Prostate gland (tissue), 2 donors: ENCODE data around the gene GRK4. TPM values are rescaled to one million over a fixed set of nuclear protein-coding genes. Genes with fewer than 3 reads are reported as not detected.
"Not testable (repeated sequence)": the region's sequence is repeated elsewhere in the genome, so short reads cannot be mapped to it uniquely, and the experiment has no call there.

ENCODE experiments used
- DNase-seq: peaks from one replicate; pipeline ENCODE4 v3.0.0-alpha.2; 2019; ENCODE audit warnings: low spot score
- H3K27ac ChIP-seq, 2 donors: fragments of 200-600 bp; sonication (generic); 2 replicates each; pipeline ENCODE4 v1.5.1; 2017 to 2019
- H3K27me3 ChIP-seq: fragments of 200-600 bp; sonication (generic); replicated peaks from 2 replicates; pipeline ENCODE4 v1.5.1; 2019; ENCODE audit not compliant: insufficient read depth
- H3K36me3 ChIP-seq, 2 donors: fragments of 200-600 bp; sonication (generic); 1 replicate in 1 of 2; 2 replicates in 1 of 2; pipeline versions ENCODE4 v1.5.1 to v1.8.1; 2017 to 2019
- H3K4me1 ChIP-seq: fragments of 200-600 bp; sonication (generic); replicated peaks from 2 replicates; pipeline ENCODE4 v1.5.1; 2019
- H3K4me3 ChIP-seq, 2 donors: fragments of 200-600 bp; sonication (generic); 2 replicates each; pipeline ENCODE4 v1.5.1; 2017 to 2019
- H3K9me3 ChIP-seq: fragments of 200-600 bp; sonication (generic); 2 replicates; pipeline ENCODE4 v1.5.1; 2017
- POLR2A ChIP-seq: fragments of 450-650 bp; IDR thresholded peaks from one replicate; pipeline ENCODE4 v1.6.1; 2016; ENCODE audit warnings: antibody characterized with exemption, mild to moderate bottlenecking
- POLR2AphosphoS5 ChIP-seq: sonication (generic); formaldehyde crosslinking; IDR thresholded peaks from one replicate; pipeline ENCODE4 v1.6.1; 2017; ENCODE audit warnings: antibody characterized with exemption
- whole genome bisulfite sequencing: methylation state at CpG from one replicate; pipeline ENCODE4 v1.1.5; 2018; 5-methylcytosine and 5-hydroxymethylcytosine counted together
- intact Hi-C: fragments of 100-400 bp; cut with DNase I; formaldehyde crosslinking; loops from one replicate; pipeline ENCODE4 v1.14.2; 2022
- total RNA-seq, 2 donors: library from RNA; depleted of rRNA; stranded (reverse); fragments of >200 nt; gene quantifications; one replicate each; pipeline ENCODE4 v1.1.0, GENCODE V29; 2016
- TF ChIP-seq, protein P1 (sequence below), 4 experiments: fragments of 200-600 bp in 2 of 4; fragments of 450-650 bp in 2 of 4; sonication (generic) in 2 of 4; IDR thresholded peaks; 1 replicate in 3 of 4; 2 replicates in 1 of 4; pipeline ENCODE4 v1.5.1; 2016 to 2019; ENCODE audit warnings: antibody characterized with exemption in 4 of 4, mild to moderate bottlenecking in 2 of 4, moderate library complexity in 2 of 4

The GRK4 gene
- total RNA-seq, 2 donors from 2014 or later = 3.4 to 18.9 TPM

DNA sequence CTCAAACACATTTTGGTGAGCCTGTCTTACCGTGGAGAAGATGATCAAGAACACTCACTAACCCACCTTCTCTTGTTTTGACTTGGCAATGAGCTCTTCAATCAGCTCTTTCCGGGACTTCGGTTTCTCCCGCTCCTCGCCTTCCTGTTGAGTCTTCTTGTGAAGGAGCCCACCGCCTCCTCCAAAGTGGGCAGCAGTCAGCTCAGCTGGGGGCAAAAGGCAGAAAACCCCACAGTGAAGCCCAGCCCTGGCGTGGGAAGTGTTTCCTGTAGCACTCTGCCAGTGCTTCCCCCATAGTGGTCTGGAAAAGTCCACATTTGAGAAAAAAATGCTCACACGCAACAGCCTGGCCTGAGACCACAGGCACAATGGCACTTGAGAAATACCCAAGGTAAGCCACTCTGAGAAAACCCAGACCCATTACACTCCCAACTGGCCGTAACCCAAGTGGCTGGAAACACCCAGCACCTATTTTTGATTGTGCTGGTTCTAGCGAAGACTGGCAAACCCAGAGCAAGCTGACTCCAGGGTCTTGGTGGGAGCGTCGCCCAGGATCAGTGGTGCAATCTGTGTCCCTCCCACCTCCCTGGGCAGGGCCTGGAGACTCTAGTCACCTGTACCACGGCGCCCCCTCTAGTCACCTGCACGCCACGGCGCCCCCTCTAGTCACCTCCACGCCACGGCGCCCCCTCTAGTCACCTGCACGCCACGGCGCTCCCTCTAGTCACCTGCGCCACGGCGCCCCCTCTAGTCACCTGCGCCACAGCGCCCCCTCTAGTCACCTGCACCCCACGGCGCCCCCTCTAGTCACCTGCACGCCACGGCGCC, 8.8 kb upstream of the GRK4 start:
- Histone ChIP-seq H3K9me3 (no peaks in the 10 kb centered on the region), H3K4me1 (no peaks in the 10 kb centered on the region), H3K27ac (no peak overlapping the region), H3K36me3 (peaks cover 10 to 15% of the 10 kb centered on the region in 2 donors), H3K4me3 (no peak overlapping the region), H3K27me3 (no peaks in the 10 kb centered on the region)
- TF ChIP-seq POLR2A = no peak
- TF ChIP-seq, protein P1, sequence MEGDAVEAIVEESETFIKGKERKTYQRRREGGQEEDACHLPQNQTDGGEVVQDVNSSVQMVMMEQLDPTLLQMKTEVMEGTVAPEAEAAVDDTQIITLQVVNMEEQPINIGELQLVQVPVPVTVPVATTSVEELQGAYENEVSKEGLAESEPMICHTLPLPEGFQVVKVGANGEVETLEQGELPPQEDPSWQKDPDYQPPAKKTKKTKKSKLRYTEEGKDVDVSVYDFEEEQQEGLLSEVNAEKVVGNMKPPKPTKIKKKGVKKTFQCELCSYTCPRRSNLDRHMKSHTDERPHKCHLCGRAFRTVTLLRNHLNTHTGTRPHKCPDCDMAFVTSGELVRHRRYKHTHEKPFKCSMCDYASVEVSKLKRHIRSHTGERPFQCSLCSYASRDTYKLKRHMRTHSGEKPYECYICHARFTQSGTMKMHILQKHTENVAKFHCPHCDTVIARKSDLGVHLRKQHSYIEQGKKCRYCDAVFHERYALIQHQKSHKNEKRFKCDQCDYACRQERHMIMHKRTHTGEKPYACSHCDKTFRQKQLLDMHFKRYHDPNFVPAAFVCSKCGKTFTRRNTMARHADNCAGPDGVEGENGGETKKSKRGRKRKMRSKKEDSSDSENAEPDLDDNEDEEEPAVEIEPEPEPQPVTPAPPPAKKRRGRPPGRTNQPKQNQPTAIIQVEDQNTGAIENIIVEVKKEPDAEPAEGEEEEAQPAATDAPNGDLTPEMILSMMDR (IDR thresholded peaks at IDR 0.05) = no peak
- TF ChIP-seq POLR2AphosphoS5 = no peak
- DNase-seq = no peak
- 93% methylated on average over 33 of the region's 33 CpGs for WGBS
- intact Hi-C loops = no loop called here

DNA sequence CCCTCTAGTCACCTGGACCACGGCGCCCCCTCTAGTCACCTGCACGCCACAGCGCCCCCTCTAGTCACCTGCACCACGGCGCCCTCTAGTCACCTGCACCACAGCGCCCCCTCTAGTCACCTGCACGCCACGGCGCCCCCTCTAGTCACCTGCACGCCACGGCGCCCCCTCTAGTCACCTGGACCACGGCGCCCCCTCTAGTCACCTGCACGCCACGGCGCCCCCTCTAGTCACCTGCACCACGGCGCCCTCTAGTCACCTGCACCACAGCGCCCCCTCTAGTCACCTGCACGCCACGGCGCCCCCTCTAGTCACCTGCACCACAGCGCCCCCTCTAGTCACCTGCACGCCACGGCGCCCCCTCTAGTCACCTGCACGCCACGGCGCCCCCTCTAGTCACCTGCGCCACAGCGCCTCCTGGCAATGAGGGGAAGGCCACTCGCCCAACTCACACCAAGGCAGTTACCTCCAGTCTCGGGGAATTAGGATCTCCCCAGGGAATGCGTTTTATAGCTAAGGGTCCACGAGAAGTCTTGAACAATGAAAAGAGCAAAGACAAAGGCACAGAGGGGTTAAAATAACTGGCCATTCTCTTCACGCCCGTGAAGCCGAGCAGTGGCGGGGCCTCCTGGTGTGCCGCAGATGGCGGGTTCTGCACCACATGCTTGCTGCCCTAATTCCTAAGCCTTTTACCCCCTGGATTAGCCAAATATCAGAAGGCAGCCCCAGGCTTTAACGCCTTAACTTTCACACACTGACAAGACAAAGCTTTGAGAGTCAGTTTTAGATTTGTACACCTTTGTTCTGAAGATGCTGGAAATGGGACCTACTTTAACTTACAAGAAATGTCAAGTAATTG, 8.0 kb upstream of the GRK4 start:
- DNase-seq, intact Hi-C loops, H3K4me1 ChIP-seq, H3K27ac ChIP-seq, H3K4me3 ChIP-seq, H3K9me3 ChIP-seq, H3K27me3 ChIP-seq: not testable (repeated sequence)
- TF ChIP-seq, protein P1 (IDR thresholded peaks at IDR 0.05) = peak in 1 of 4 experiments; percentile 20
- H3K36me3 ChIP-seq = peaks cover 5 to 12% of the 10 kb centered on the region in 2 donors
- 92% methylated on average over 34 of the region's 44 CpGs for WGBS

DNA sequence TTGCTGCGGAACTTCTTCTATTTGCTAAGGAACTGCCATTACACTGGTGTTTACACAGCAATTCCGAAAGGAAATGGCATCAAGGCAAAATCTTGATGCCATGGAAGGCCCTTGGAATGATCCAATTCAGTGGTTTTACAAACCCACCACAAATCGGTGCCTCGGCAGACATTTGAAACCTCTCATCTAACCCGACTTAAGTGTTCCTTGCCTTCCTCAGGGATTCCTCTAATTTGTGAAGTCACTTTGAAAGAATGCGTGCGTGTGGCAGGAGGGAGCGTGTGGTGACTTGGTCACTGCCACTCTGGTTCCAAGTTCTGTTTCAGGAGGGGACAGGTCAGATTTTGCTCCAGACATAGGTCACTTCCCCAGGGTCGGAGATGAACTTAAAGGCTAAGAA, 4.9 kb upstream of the GRK4 start:
- no peak overlapping the region for H3K27ac ChIP-seq
- TF ChIP-seq, protein P1 (IDR thresholded peaks at IDR 0.05) = no peak
- TF ChIP-seq POLR2A = no peak
- TF ChIP-seq POLR2AphosphoS5 = no peak
- peaks cover 0 to 3% of the 10 kb centered on the region in 2 donors for H3K36me3 ChIP-seq
- H3K27me3 ChIP-seq = no peaks in the 10 kb centered on the region
- DNase-seq = no peak
- 37% methylated on average over 9 of the region's 9 CpGs for WGBS
- intact Hi-C loops = no loop called here
- no peaks in the 10 kb centered on the region for H3K9me3 ChIP-seq
- no peaks in the 10 kb centered on the region for H3K4me1 ChIP-seq
- no peak overlapping the region for H3K4me3 ChIP-seq

DNA sequence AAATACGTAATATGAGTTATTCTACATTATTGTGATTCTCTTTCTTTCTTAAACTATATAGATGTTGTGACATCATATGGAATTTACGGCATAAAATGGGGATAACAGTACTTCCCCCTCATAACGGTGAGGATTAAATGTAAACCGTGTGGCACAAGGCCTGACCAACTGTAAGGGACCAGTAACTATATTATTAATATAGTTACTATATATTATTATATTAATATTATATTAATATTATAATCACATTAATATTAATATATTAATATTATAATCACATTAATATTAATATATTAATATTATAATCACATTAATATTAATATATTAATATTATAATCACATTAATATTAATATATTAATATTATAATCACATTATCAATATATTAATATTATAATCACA, 2.9 kb upstream of the GRK4 start:
- not testable (repeated sequence) for H3K9me3 ChIP-seq, H3K27ac ChIP-seq, DNase-seq, H3K36me3 ChIP-seq, H3K4me3 ChIP-seq, H3K27me3 ChIP-seq, H3K4me1 ChIP-seq
- 93% methylated on average over 4 of the region's 4 CpGs for WGBS
- intact Hi-C loops = loop anchor here (5.0 kb wide), 2 partner anchors 198 to 543 kb away; partner anchors contain the start of genes CFAP99 and ZFYVE28

DNA sequence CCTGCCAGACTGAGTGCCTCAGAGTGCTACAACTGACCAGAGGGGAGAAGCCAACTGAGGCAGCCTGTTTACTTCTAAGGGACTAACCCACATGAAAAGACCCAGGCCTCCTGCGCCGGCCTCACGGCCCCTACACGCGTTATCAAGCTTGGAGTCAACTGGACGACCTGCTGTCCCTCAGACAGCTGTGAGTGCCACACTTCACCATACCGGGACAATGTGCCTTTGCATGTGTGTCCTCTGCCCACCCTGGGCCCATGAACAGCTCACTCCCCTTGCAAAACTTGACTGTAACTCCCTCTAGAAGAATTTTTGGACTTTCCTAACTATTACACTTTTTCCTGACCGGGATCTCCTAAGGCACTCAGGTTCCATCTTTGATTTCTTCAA, 2.0 kb upstream of the GRK4 start:
- no peak for DNase-seq
- peaks cover 0 to 3% of the 10 kb centered on the region in 2 donors for H3K36me3 ChIP-seq
- no peak overlapping the region for H3K4me3 ChIP-seq
- H3K9me3 ChIP-seq = no peaks in the 10 kb centered on the region
- intact Hi-C loops = loop anchor here (5.0 kb wide), 2 partner anchors 199 to 544 kb away; partner anchors contain the start of genes CFAP99 and ZFYVE28
- no peaks in the 10 kb centered on the region for H3K27me3 ChIP-seq
- TF ChIP-seq POLR2AphosphoS5 = no peak
- TF ChIP-seq, protein P1 (IDR thresholded peaks at IDR 0.05) = no peak
- no peak for TF ChIP-seq POLR2A
- H3K27ac ChIP-seq = no peak overlapping the region
- 71% methylated on average over 8 of the region's 8 CpGs for WGBS
- no peaks in the 10 kb centered on the region for H3K4me1 ChIP-seq
